CD4-positive, CD25-positive, alpha-beta regulatory T cell (primary cell): ENCODE data around the gene ZNF302. TPM values are rescaled to one million over a fixed set of nuclear protein-coding genes. Genes with fewer than 3 reads are reported as not detected.
"Not testable (repeated sequence)": the region's sequence is repeated elsewhere in the genome, so short reads cannot be mapped to it uniquely, and the experiment has no call there.

Source experiments
- ATAC-seq, 2 donors: fragments of 150-1000 bp; cut with Tn5 transposase; one replicate each; pipeline ENCODE4 v1.10.0; 2021; ENCODE audit warnings: low read depth in 2 of 2, moderate number of reproducible peaks in 2 of 2, moderate library complexity in 1 of 2
- DNase-seq, 3 donors: peaks; one replicate each; pipeline versions ENCODE4 v3.0.0 to v3.0.0-alpha.2; 2012 to 2022; ENCODE audit warnings: mixed read lengths in 1 of 3
- H3K27ac ChIP-seq: one replicate; pipeline ENCODE4 v1.7.0; 2013; ENCODE audit warnings: mild to moderate bottlenecking, low read length; ENCODE audit not compliant: insufficient read depth, poor library complexity, severe bottlenecking
- H3K27me3 ChIP-seq: one replicate; pipeline ENCODE4 v1.7.0; 2013; ENCODE audit warnings: low read length; ENCODE audit not compliant: control insufficient read depth, insufficient read depth
- H3K36me3 ChIP-seq: one replicate; pipeline ENCODE4 v1.7.0; 2013; ENCODE audit warnings: mild to moderate bottlenecking, low read length, moderate library complexity; ENCODE audit not compliant: control insufficient read depth, insufficient read depth
- H3K4me1 ChIP-seq: 2 replicates; pipeline ENCODE4 v1.7.0; 2013; ENCODE audit warnings: mild to moderate bottlenecking, low read length; ENCODE audit not compliant: insufficient read depth, control insufficient read depth, poor library complexity, severe bottlenecking
- H3K4me3 ChIP-seq: one replicate; pipeline ENCODE4 v1.7.0; 2013; ENCODE audit warnings: low read depth, mild to moderate bottlenecking, low read length, moderate library complexity
- H3K9me3 ChIP-seq, 2 experiments: 1 replicate in 1 of 2; 2 replicates in 1 of 2; pipeline ENCODE4 v1.7.0; 2013; ENCODE audit warnings: low read length in 2 of 2, mild to moderate bottlenecking in 1 of 2, moderate library complexity in 1 of 2; ENCODE audit not compliant: control insufficient read depth in 2 of 2
- H3K27ac Mint-ChIP-seq, 3 donors: one replicate each; pipeline ENCODE4 v1.8.0; 2020 to 2022; ENCODE audit warnings: mild to moderate bottlenecking in 3 of 3, mixed read lengths in 3 of 3, moderate library complexity in 2 of 3
- H3K27me3 Mint-ChIP-seq: one replicate; pipeline ENCODE4 v1.8.0; 2022; ENCODE audit warnings: mild to moderate bottlenecking, mixed read lengths
- H3K36me3 Mint-ChIP-seq: one replicate; pipeline ENCODE4 v1.8.0; 2020; ENCODE audit warnings: mixed read lengths
- H3K4me1 Mint-ChIP-seq, 4 donors: one replicate each; pipeline ENCODE4 v1.8.0; 2020 to 2022; ENCODE audit warnings: mixed read lengths in 4 of 4, mild to moderate bottlenecking in 1 of 4
- H3K4me3 Mint-ChIP-seq, 4 donors: one replicate each; pipeline ENCODE4 v1.8.0; 2020 to 2022; ENCODE audit warnings: mild to moderate bottlenecking in 4 of 4, mixed read lengths in 4 of 4, moderate library complexity in 3 of 4
- H3K9me3 Mint-ChIP-seq, 7 donors: one replicate each; pipeline ENCODE4 v1.8.0; 2020 to 2022; ENCODE audit warnings: mixed read lengths in 7 of 7, mild to moderate bottlenecking in 3 of 7, moderate library complexity in 2 of 7
- polyA plus RNA-seq, 4 donors: library from polyadenylated mRNA; unstranded; fragments of 300-500 nt; fragmentation: Illumina TruSeq; gene quantifications; one replicate each; pipeline ENCODE4 v1.2.3, GENCODE V29; 2021
- total RNA-seq: library from RNA; stranded (reverse); gene quantifications from one replicate; pipeline ENCODE4 v1.2.3, GENCODE V29; 2022

ZNF302 gene
- total and polyA plus RNA-seq, 5 donors from 2014 or later: 13.9 to 24.3 (median 14.6) TPM

GRCh38 chr19:34666200-34666957 lies 11.1 kb upstream of the ZNF302 start:
- Mint-ChIP-seq H3K27me3 (peaks cover 9% of the 10 kb centered on the region), H3K27ac (peak overlapping the region; percentile 11 to 68 (median 38)), H3K36me3 (no peaks in the 10 kb centered on the region), H3K9me3 (peaks cover 0 to 2% (median 0%) of the 10 kb centered on the region in 7 donors), H3K4me1 (peaks cover 9 to 25% (median 18%) of the 10 kb centered on the region in 4 donors), H3K4me3 (peak overlapping the region in 1 of 4 donors; percentile 20)
- Histone ChIP-seq H3K27me3 (no peaks in the 10 kb centered on the region), H3K9me3 (no peaks in the 10 kb centered on the region), H3K4me3 (no peak overlapping the region), H3K36me3 (no peaks in the 10 kb centered on the region), H3K4me1 (peaks cover 12% of the 10 kb centered on the region), H3K27ac (no peak overlapping the region)
- DNase-seq (no peak), ATAC-seq (no peak)

GRCh38 chr19:34666958-34667265 lies 10.6 kb upstream of the ZNF302 start:
- no peak for ATAC-seq
- no peaks in the 10 kb centered on the region for H3K36me3 Mint-ChIP-seq
- H3K27ac Mint-ChIP-seq: peak overlapping the region in 2 of 3 donors; percentile 68 to 83
- H3K27ac ChIP-seq: peak overlapping the region; percentile 11
- H3K4me3 Mint-ChIP-seq: peak overlapping the region in 3 of 4 donors; percentile 13 to 67 (median 51)
- peaks cover 12% of the 10 kb centered on the region for H3K4me1 ChIP-seq
- H3K4me1 Mint-ChIP-seq: peaks cover 9 to 25% (median 18%) of the 10 kb centered on the region in 4 donors
- no peak for DNase-seq
- H3K9me3 Mint-ChIP-seq: peaks cover 0 to 2% (median 0%) of the 10 kb centered on the region in 7 donors
- H3K4me3 ChIP-seq: no peak overlapping the region
- no peaks in the 10 kb centered on the region for H3K9me3 ChIP-seq
- no peaks in the 10 kb centered on the region for H3K27me3 ChIP-seq
- no peaks in the 10 kb centered on the region for H3K36me3 ChIP-seq
- peaks cover 9% of the 10 kb centered on the region for H3K27me3 Mint-ChIP-seq

GRCh38 chr19:34667349-34668076 lies 10.0 kb upstream of the ZNF302 start:
- H3K36me3 ChIP-seq: no peaks in the 10 kb centered on the region
- Mint-ChIP-seq H3K36me3 (no peaks in the 10 kb centered on the region), H3K27ac (peak overlapping the region; percentile 68 to 84 (median 69)), H3K4me1 (peaks cover 9 to 25% (median 18%) of the 10 kb centered on the region in 4 donors), H3K4me3 (peak overlapping the region in 3 of 4 donors; percentile 27 to 76 (median 70)), H3K27me3 (peaks cover 9% of the 10 kb centered on the region), H3K9me3 (peaks cover 0 to 2% (median 0%) of the 10 kb centered on the region in 7 donors)
- no peak overlapping the region for H3K4me3 ChIP-seq
- H3K4me1 ChIP-seq: peaks cover 12% of the 10 kb centered on the region
- ATAC-seq: no peak
- no peaks in the 10 kb centered on the region for H3K27me3 ChIP-seq
- peak in 1 of 3 donors; percentile 37 for DNase-seq
- peak overlapping the region; percentile 11 for H3K27ac ChIP-seq
- H3K9me3 ChIP-seq: no peaks in the 10 kb centered on the region

GRCh38 chr19:34668077-34668689 lies 9.3 kb upstream of the ZNF302 start:
- H3K27ac ChIP-seq, H3K9me3 ChIP-seq, ATAC-seq, H3K36me3 ChIP-seq, H3K4me3 ChIP-seq, DNase-seq, H3K27me3 ChIP-seq, H3K27ac Mint-ChIP-seq, H3K9me3 Mint-ChIP-seq, H3K36me3 Mint-ChIP-seq, H3K4me1 ChIP-seq: not testable (repeated sequence)
- Mint-ChIP-seq H3K27me3 (peaks cover 14% of the 10 kb centered on the region), H3K4me1 (peaks cover 3 to 19% (median 12%) of the 10 kb centered on the region in 4 donors), H3K4me3 (peak overlapping the region in 2 of 4 donors; percentile 7 to 27)

- H3K36me3 Mint-ChIP-seq, H3K27me3 ChIP-seq, H3K36me3 ChIP-seq, H3K27ac ChIP-seq, H3K9me3 ChIP-seq, DNase-seq, H3K4me3 ChIP-seq, H3K4me1 ChIP-seq, H3K9me3 Mint-ChIP-seq, H3K27ac Mint-ChIP-seq, ATAC-seq: not testable (repeated sequence)
- Mint-ChIP-seq H3K27me3 (peaks cover 19% of the 10 kb centered on the region), H3K4me1 (peaks cover 0 to 14% (median 7%) of the 10 kb centered on the region in 4 donors), H3K4me3 (peak overlapping the region in 1 of 4 donors; percentile 7)
These were observed 8.8 kb upstream of the ZNF302 start for GRCh38 chr19:34668690-34669089.

- no peak overlapping the region for H3K4me3 Mint-ChIP-seq
- H3K27ac Mint-ChIP-seq: no peak overlapping the region
- peaks cover 0 to 13% (median 8%) of the 10 kb centered on the region in 4 donors for H3K4me1 Mint-ChIP-seq
These were observed 8.2 kb upstream of the ZNF302 start for GRCh38 chr19:34669305-34669704.

GRCh38 chr19:34671972-34672371 lies 5.5 kb upstream of the ZNF302 start:
- H3K27me3 Mint-ChIP-seq: peaks cover 28% of the 10 kb centered on the region
- H3K4me3 Mint-ChIP-seq: no peak overlapping the region
- no peak for ATAC-seq
- H3K36me3 ChIP-seq: no peaks in the 10 kb centered on the region
- H3K27ac Mint-ChIP-seq: no peak overlapping the region
- DNase-seq: no peak
- no peaks in the 10 kb centered on the region for H3K36me3 Mint-ChIP-seq
- no peak overlapping the region for H3K27ac ChIP-seq
- H3K9me3 ChIP-seq: no peaks in the 10 kb centered on the region
- H3K27me3 ChIP-seq: peaks cover 6% of the 10 kb centered on the region
- H3K4me1 Mint-ChIP-seq: peaks cover 4 to 16% (median 10%) of the 10 kb centered on the region in 4 donors
- H3K4me1 ChIP-seq: peaks cover 13% of the 10 kb centered on the region
- H3K4me3 ChIP-seq: no peak overlapping the region
- H3K9me3 Mint-ChIP-seq: peaks cover 0 to 6% (median 0%) of the 10 kb centered on the region in 7 donors

More at GRCh38 chr19:34669305-34669704, 8.2 kb upstream of the ZNF302 start:
- ATAC-seq: no peak
- Histone ChIP-seq H3K36me3 (no peaks in the 10 kb centered on the region), H3K27me3 (peaks cover 6% of the 10 kb centered on the region), H3K27ac (no peak overlapping the region), H3K9me3 (no peaks in the 10 kb centered on the region), H3K4me1 (peaks cover 7% of the 10 kb centered on the region), H3K4me3 (no peak overlapping the region)
- Mint-ChIP-seq H3K36me3 (no peaks in the 10 kb centered on the region), H3K9me3 (peaks cover 0 to 5% (median 0%) of the 10 kb centered on the region in 7 donors), H3K27me3 (peaks cover 24% of the 10 kb centered on the region)
- no peak for DNase-seq
